Retinal pigment epithelial cell (primary cell): Measurements from ENCODE around the gene GAB2.

Source experiments
- DNase-seq: peaks from one replicate; pipeline ENCODE4 v3.0.0-alpha.2; 2010; ENCODE audit warnings: low read depth
- H3K4me3 ChIP-seq: 2 replicates; pipeline ENCODE4 v1.5.1; 2011; ENCODE audit warnings: mild to moderate bottlenecking, low read length, control low read depth, moderate library complexity
- CTCF ChIP-seq: conservative IDR thresholded peaks from 2 replicates; pipeline ENCODE4 v1.5.1; 2011; ENCODE audit warnings: low read depth, low read length, control low read depth, inconsistent platforms

The GAB2 gene

GRCh38 chr11:78414321-78415051, 3.1 kb downstream of the GAB2 start:
- no peak overlapping the region for H3K4me3 ChIP-seq
- no peak for DNase-seq
- TF ChIP-seq CTCF = peak; percentile 65

GRCh38 chr11:78408619-78409018, 9.0 kb downstream of the GAB2 start:
- no peak overlapping the region for H3K4me3 ChIP-seq
- DNase-seq = no peak
- no peak for TF ChIP-seq CTCF

GRCh38 chr11:78406568-78407196, 10.9 kb downstream of the GAB2 start:
- TF ChIP-seq CTCF = no peak
- no peak overlapping the region for H3K4me3 ChIP-seq
- DNase-seq = no peak

GRCh38 chr11:78405805-78406204, 11.8 kb downstream of the GAB2 start:
- H3K4me3 ChIP-seq = no peak overlapping the region
- no peak for TF ChIP-seq CTCF
- no peak for DNase-seq

GRCh38 chr11:78403781-78404180, 13.8 kb downstream of the GAB2 start:
- no peak for DNase-seq
- no peak overlapping the region for H3K4me3 ChIP-seq
- TF ChIP-seq CTCF = no peak

GRCh38 chr11:78402847-78403246, 14.8 kb downstream of the GAB2 start:
- DNase-seq = no peak
- TF ChIP-seq CTCF = no peak
- H3K4me3 ChIP-seq = no peak overlapping the region

GRCh38 chr11:78400702-78401101, 16.9 kb downstream of the GAB2 start:
- no peak overlapping the region for H3K4me3 ChIP-seq
- no peak for DNase-seq
- TF ChIP-seq CTCF = no peak
